ENCODE results near the gene EXOC1.

Gene EXOC1

GRCh38 chr4:55854129-55854528 is 681 bp downstream of the EXOC1 start:
- H3K4me1 ChIP-seq (ENCODE audit: control insufficient read depth in 1 of 2, insufficient read depth in 1 of 2, low read depth in 1 of 2, low read length in 1 of 2), result peaks cover 10 to 26% of the 10 kb centered on the region in 2 experiments
- H3K9me3 ChIP-seq, result no peaks in the 10 kb centered on the region
- peaks cover 31% of the 10 kb centered on the region for H3K27me3 ChIP-seq
- no peak for TF ChIP-seq CTCF (IDR thresholded peaks at IDR 0.05)
- H3K4me3 ChIP-seq (ENCODE audit: low read depth in 1 of 2, low read length in 1 of 2), result peak overlapping the region; percentile 73 to 86
- no peaks in the 10 kb centered on the region for H3K36me3 ChIP-seq
- peak overlapping the region; percentile 86 for H3K27ac ChIP-seq

- peaks cover 27% of the 10 kb centered on the region for H3K36me3 ChIP-seq
- no peak overlapping the region for H3K27ac ChIP-seq
- no peaks in the 10 kb centered on the region for H3K9me3 ChIP-seq
Measured at GRCh38 chr4:55857586-55857985, 4.1 kb downstream of the EXOC1 start.

DNA sequence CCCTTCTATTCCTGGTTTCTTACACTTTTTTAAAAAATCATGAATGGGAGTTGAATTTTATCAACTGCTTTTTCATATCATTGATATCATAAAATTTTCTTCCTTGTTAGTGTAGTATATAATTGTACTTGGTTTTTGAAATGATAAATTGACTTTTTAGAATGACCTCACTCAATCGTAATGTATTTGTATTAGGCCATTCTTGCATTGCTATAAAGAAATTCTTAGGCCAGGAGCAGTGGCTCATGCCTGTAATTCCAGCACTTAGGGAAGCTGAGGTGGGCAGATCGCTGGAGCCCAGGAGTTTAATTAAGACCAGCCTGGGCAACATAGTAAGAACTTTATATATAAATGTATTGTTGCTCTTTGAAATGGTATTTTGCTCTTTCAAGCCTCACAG is 6.3 kb downstream of the EXOC1 start:
- H3K27me3 ChIP-seq, result no peaks in the 10 kb centered on the region
- peaks cover 3 to 12% of the 10 kb centered on the region in 2 experiments for H3K4me1 ChIP-seq (ENCODE audit: control insufficient read depth in 1 of 2, insufficient read depth in 1 of 2, low read depth in 1 of 2, low read length in 1 of 2)
- TF ChIP-seq CTCF (IDR thresholded peaks at IDR 0.05), result no peak
- H3K27ac ChIP-seq, result no peak overlapping the region
- H3K36me3 ChIP-seq, result peaks cover 45% of the 10 kb centered on the region
- H3K9me3 ChIP-seq, result no peaks in the 10 kb centered on the region
- no peak overlapping the region for H3K4me3 ChIP-seq (ENCODE audit: low read depth in 1 of 2, low read length in 1 of 2)

More at GRCh38 chr4:55857586-55857985, 4.1 kb downstream of the EXOC1 start:
- peaks cover 10 to 26% of the 10 kb centered on the region in 2 experiments for H3K4me1 ChIP-seq (ENCODE audit: control insufficient read depth in 1 of 2, insufficient read depth in 1 of 2, low read depth in 1 of 2, low read length in 1 of 2)
- TF ChIP-seq CTCF (IDR thresholded peaks at IDR 0.05), result no peak
- H3K4me3 ChIP-seq (ENCODE audit: low read depth in 1 of 2, low read length in 1 of 2), result no peak overlapping the region
- H3K27me3 ChIP-seq, result no peaks in the 10 kb centered on the region

GRCh38 chr4:55864577-55865223 is 11.3 kb downstream of the EXOC1 start:
- no peaks in the 10 kb centered on the region for H3K4me1 ChIP-seq (ENCODE audit: control insufficient read depth in 1 of 2, insufficient read depth in 1 of 2, low read depth in 1 of 2, low read length in 1 of 2)
- H3K36me3 ChIP-seq, result peaks cover 74% of the 10 kb centered on the region
- no peak overlapping the region for H3K4me3 ChIP-seq (ENCODE audit: low read depth in 1 of 2, low read length in 1 of 2)
- no peaks in the 10 kb centered on the region for H3K27me3 ChIP-seq
- H3K9me3 ChIP-seq, result no peaks in the 10 kb centered on the region
- no peak for TF ChIP-seq CTCF (IDR thresholded peaks at IDR 0.05)
- no peak overlapping the region for H3K27ac ChIP-seq

DNA sequence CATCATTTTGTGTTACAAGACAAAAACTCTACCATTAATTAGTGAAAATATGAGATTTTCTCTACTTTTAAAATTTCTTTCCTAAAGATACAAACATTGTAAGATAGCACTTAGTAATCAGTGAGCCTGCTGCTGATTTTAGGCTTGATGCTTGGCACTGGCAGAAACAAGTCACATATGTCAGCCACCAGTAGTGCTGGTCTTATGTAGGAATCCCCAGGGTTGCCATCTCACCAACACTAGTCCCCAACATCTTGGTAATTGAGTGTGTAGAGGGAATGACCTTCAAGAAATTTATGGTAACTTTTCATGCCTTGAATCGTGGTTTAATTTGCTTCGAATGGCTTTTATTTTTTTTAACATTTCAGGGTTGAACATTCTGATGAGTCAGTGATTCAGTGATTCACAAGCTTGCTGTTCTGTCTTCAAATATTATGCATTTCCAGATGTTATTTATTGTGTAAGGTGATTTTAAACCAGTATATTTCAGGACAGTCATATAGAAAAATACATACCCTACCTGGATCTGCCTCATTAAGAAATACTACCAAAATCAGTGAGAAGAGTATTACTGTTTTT is 11.9 kb downstream of the EXOC1 start:
- Histone ChIP-seq H3K4me1 (ENCODE audit: control insufficient read depth in 1 of 2, insufficient read depth in 1 of 2, low read depth in 1 of 2, low read length in 1 of 2) (no peaks in the 10 kb centered on the region), H3K27ac (no peak overlapping the region), H3K9me3 (no peaks in the 10 kb centered on the region), H3K4me3 (ENCODE audit: low read depth in 1 of 2, low read length in 1 of 2) (no peak overlapping the region), H3K27me3 (no peaks in the 10 kb centered on the region), H3K36me3 (peaks cover 73% of the 10 kb centered on the region)
- no peak for TF ChIP-seq CTCF (IDR thresholded peaks at IDR 0.05)

Data from neutrophil (primary cell).